D341Med (cell line): ENCODE data around the gene TP53RK.

Experiments used
- DNase-seq: peaks from one replicate; pipeline ENCODE4 v3.0.0; 2012; ENCODE audit warnings: low spot score

Gene TP53RK

GRCh38 chr20:46706242-46706641, 17.0 kb upstream of the TP53RK start:
- no peak for DNase-seq

- no peak for DNase-seq
Measured at GRCh38 chr20:46705378-46705729, 16.1 kb upstream of the TP53RK start.

- no peak for DNase-seq
Measured at GRCh38 chr20:46704714-46705377, 15.6 kb upstream of the TP53RK start.

- no peak for DNase-seq
Measured at GRCh38 chr20:46703435-46703834, 14.2 kb upstream of the TP53RK start.

- no peak for DNase-seq
Measured at GRCh38 chr20:46702447-46703203, 13.4 kb upstream of the TP53RK start.

GRCh38 chr20:46701986-46702385, 12.7 kb upstream of the TP53RK start:
- DNase-seq: no peak

GRCh38 chr20:46701556-46701955, 12.3 kb upstream of the TP53RK start:
- no peak for DNase-seq

GRCh38 chr20:46701057-46701456, 11.8 kb upstream of the TP53RK start:
- no peak for DNase-seq

GRCh38 chr20:46700481-46700880, 11.2 kb upstream of the TP53RK start:
- DNase-seq: no peak

- no peak for DNase-seq
Measured at GRCh38 chr20:46699651-46700359, 10.6 kb upstream of the TP53RK start.

GRCh38 chr20:46698788-46699187, 9.5 kb upstream of the TP53RK start:
- no peak for DNase-seq

- DNase-seq: no peak
Measured at GRCh38 chr20:46696791-46697279, 7.6 kb upstream of the TP53RK start.

GRCh38 chr20:46695892-46696291, 6.6 kb upstream of the TP53RK start:
- DNase-seq: no peak

- no peak for DNase-seq
Measured at GRCh38 chr20:46694484-46694883, 5.2 kb upstream of the TP53RK start.

- no peak for DNase-seq
Measured at GRCh38 chr20:46691196-46691595, 2.0 kb upstream of the TP53RK start.

GRCh38 chr20:46690219-46691106, 1.2 kb upstream of the TP53RK start:
- DNase-seq: no peak

GRCh38 chr20:46689754-46690085, 476 bp upstream of the TP53RK start:
- no peak for DNase-seq

- no peak for DNase-seq
Measured at GRCh38 chr20:46688151-46689081, 828 bp downstream of the TP53RK start.

GRCh38 chr20:46683939-46684750, 5.1 kb downstream of the TP53RK start:
- no peak for DNase-seq

GRCh38 chr20:46683668-46683938, 5.6 kb downstream of the TP53RK start:
- no peak for DNase-seq
